GM13976 (cell line): ENCODE results near the gene AOX1.

Experiments
- DNase-seq: peaks from one replicate; pipeline ENCODE4 v3.0.0; 2012; ENCODE audit warnings: low spot score
- in situ Hi-C: fragments of 300-500 bp; cut with MboI; formaldehyde crosslinking; loops from one replicate; pipeline ENCODE4 v1.12.0; 2022; ENCODE audit warnings: low sequenced_read_pairs, mixed read lengths, inconsistent platforms; ENCODE audit not compliant: unreplicated experiment
- TF ChIP-seq, protein P1 (sequence below): IDR thresholded peaks from 2 replicates; pipeline ENCODE4 v1.5.1; 2012; ENCODE audit warnings: borderline replicate concordance, mild to moderate bottlenecking; ENCODE audit not compliant: insufficient read depth; ENCODE audit errors: extremely low read depth, missing control alignments, control extremely low read depth

AOX1 gene

GRCh38 chr2:200578778-200579177 lies 7.0 kb upstream of the AOX1 start:
- TF ChIP-seq, protein P1, sequence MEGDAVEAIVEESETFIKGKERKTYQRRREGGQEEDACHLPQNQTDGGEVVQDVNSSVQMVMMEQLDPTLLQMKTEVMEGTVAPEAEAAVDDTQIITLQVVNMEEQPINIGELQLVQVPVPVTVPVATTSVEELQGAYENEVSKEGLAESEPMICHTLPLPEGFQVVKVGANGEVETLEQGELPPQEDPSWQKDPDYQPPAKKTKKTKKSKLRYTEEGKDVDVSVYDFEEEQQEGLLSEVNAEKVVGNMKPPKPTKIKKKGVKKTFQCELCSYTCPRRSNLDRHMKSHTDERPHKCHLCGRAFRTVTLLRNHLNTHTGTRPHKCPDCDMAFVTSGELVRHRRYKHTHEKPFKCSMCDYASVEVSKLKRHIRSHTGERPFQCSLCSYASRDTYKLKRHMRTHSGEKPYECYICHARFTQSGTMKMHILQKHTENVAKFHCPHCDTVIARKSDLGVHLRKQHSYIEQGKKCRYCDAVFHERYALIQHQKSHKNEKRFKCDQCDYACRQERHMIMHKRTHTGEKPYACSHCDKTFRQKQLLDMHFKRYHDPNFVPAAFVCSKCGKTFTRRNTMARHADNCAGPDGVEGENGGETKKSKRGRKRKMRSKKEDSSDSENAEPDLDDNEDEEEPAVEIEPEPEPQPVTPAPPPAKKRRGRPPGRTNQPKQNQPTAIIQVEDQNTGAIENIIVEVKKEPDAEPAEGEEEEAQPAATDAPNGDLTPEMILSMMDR = no peak
- no peak for DNase-seq
- in situ Hi-C loops = no loop called here

GRCh38 chr2:200584639-200585038 lies 1.2 kb upstream of the AOX1 start:
- peak; percentile 8 for DNase-seq
- TF ChIP-seq, protein P1 = no peak
- in situ Hi-C loops = no loop called here

DNA sequence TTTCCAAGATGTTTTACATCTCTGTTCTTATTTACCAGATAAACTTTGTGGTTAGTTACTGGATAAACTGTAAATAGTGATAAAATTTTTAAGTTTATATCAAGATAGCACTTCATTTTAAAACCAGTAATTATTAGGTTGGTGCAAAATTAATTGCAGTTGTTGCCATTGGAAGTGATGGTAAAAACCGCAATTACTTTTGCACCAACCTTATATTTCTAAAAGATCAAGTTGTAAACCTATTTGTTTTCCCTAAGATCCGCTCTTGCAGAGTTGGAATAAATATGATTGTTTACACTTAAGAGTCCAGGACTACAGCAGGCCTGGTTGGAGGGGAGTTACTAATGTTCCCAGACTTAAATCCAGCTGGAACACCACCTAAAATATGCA lies 479 bp upstream of the AOX1 start:
- in situ Hi-C loops = no loop called here
- TF ChIP-seq, protein P1 = no peak
- no peak for DNase-seq

DNA sequence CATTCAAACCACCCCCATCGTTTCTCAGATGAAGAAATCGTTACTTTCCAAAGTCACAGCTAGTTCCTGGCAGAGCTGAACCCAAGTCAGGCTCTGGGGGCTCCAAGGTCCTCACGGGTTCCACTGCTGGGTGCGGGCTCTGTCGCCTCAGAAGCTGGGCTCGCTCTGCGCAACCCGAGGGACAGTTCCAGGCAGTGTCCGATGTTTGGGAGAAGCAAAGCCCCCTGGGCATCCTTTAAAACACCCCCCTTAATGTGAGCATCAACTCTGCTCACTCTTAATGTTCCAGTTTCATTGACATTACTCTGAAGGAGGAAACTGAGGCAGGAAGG lies 796 bp downstream of the AOX1 start:
- TF ChIP-seq, protein P1 = no peak
- in situ Hi-C loops = no loop called here
- peak; percentile 8 for DNase-seq

DNA sequence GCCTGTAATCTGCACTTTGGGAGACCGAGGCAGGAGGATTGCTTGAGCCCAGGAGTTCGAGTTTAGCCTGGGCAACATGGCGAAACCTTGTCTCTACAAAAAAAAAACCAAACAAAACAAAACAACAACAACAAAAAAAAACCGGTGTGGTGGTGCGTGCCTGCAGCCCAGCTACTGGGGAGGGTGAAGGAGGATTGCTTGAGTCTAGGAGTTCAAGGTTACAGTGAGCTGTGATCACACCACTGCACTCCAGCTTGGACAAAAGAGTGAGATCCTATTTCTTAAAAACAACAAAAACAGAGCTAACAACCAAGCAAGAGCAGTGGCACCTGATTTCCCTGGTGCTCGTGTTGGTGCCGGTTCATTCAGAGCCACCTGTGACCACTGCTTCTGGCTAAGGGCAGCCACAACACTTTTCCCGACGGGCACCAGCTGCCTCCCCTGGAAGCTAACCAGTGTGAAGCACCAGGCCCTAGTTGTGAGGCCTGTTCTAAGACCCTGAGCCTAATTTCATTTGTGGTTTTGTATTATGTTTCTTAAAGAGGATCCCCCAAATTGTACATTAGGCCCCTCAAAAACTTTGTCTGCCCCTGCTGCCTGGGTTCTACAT lies 1.3 kb downstream of the AOX1 start:
- in situ Hi-C loops = no loop called here
- no peak for DNase-seq
- TF ChIP-seq, protein P1 = no peak

- DNase-seq = no peak
- TF ChIP-seq, protein P1 = no peak
- in situ Hi-C loops = no loop called here
Measured at GRCh38 chr2:200588076-200588678, 2.4 kb downstream of the AOX1 start.
